Raji (cell line): ENCODE results near the gene DENND2A.

ENCODE experiments used
- POLR2A ChIP-seq: IDR thresholded peaks from 2 replicates; pipeline ENCODE4 v1.6.1; 2011; ENCODE audit warnings: low read depth, low read length, control low read depth; ENCODE audit not compliant: insufficient read depth

The DENND2A gene

GRCh38 chr7:140638173-140638791 is 2.3 kb downstream of the DENND2A start:
- TF ChIP-seq POLR2A = no peak

GRCh38 chr7:140637400-140637799 is 3.2 kb downstream of the DENND2A start:
- TF ChIP-seq POLR2A = no peak

- TF ChIP-seq POLR2A = no peak
Measured at GRCh38 chr7:140635816-140636215, 4.8 kb downstream of the DENND2A start.

GRCh38 chr7:140635345-140635744 is 5.3 kb downstream of the DENND2A start:
- no peak for TF ChIP-seq POLR2A

GRCh38 chr7:140631602-140632001 is 9.0 kb downstream of the DENND2A start:
- TF ChIP-seq POLR2A = no peak

- no peak for TF ChIP-seq POLR2A
Measured at GRCh38 chr7:140631021-140631420, 9.6 kb downstream of the DENND2A start.

GRCh38 chr7:140625908-140626868 is 14.4 kb downstream of the DENND2A start:
- TF ChIP-seq POLR2A = no peak

GRCh38 chr7:140624392-140625191 is 16.0 kb downstream of the DENND2A start:
- no peak for TF ChIP-seq POLR2A

- no peak for TF ChIP-seq POLR2A
Measured at GRCh38 chr7:140623980-140624379, 16.6 kb downstream of the DENND2A start.

- TF ChIP-seq POLR2A = no peak
Measured at GRCh38 chr7:140621401-140622021, 19.1 kb downstream of the DENND2A start.

- TF ChIP-seq POLR2A = no peak
Measured at GRCh38 chr7:140619176-140619575, 21.4 kb downstream of the DENND2A start.

GRCh38 chr7:140618306-140618705 is 22.3 kb downstream of the DENND2A start:
- TF ChIP-seq POLR2A = no peak

GRCh38 chr7:140617081-140617480 is 23.5 kb downstream of the DENND2A start:
- no peak for TF ChIP-seq POLR2A

GRCh38 chr7:140616328-140616727 is 24.3 kb downstream of the DENND2A start:
- TF ChIP-seq POLR2A = no peak

GRCh38 chr7:140611641-140612040 is 29.0 kb downstream of the DENND2A start:
- TF ChIP-seq POLR2A = no peak
